KOPT-K1 (cell line): Measurements from ENCODE around the gene BMP5.
"Not testable (repeated sequence)": the region's sequence is repeated elsewhere in the genome, so short reads cannot be mapped to it uniquely, and the experiment has no call there.

Experiments
- H3K27ac ChIP-seq: fragments of 200-600 bp; sonication (generic); 2 replicates; pipeline ENCODE4 v1.5.1; 2016; ENCODE audit warnings: antibody characterized with exemption, mild to moderate bottlenecking, low read depth, low read length; ENCODE audit not compliant: poor library complexity, severe bottlenecking
- H3K36me3 ChIP-seq: fragments of 200-600 bp; sonication (generic); 2 replicates; pipeline ENCODE4 v1.5.1; 2017; ENCODE audit warnings: antibody characterized with exemption, mild to moderate bottlenecking, low read length, moderate library complexity; ENCODE audit not compliant: insufficient read depth
- H3K9me3 ChIP-seq: fragments of 200-600 bp; sonication (generic); 2 replicates; pipeline ENCODE4 v1.5.1; 2017; ENCODE audit warnings: antibody characterized with exemption, low read length, mild to moderate bottlenecking; ENCODE audit not compliant: insufficient read depth, poor library complexity, severe bottlenecking

Gene BMP5

DNA sequence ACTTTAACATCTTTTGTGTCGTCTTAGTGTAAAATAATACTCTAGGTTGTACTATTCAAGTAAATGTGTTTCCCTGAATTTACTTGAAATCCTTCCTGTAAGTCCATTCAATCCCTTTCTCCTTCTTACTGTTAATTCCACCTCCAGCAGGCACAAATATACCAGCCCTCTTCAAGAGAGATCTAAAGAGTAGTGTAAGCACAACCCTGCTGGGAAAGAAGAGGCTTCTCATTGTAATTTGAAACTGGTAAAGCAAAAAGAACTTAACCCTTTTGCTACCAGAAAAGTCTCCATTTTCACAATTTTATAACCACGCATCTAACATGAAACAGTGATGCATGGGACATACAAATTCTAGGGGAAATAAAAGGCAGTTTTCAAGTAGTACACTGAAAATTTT is at the start of gene BMP5:
Gene BMP5 (minus strand): TSS at position 191 of the 400 bp plus-strand sequence. CDS start 725 bp downstream, outside the sequence.
- Histone ChIP-seq H3K9me3 (no peaks in the 10 kb centered on the region), H3K27ac (no peak within 1 kb of the TSS), H3K36me3 (no peaks in the 10 kb centered on the region)

DNA sequence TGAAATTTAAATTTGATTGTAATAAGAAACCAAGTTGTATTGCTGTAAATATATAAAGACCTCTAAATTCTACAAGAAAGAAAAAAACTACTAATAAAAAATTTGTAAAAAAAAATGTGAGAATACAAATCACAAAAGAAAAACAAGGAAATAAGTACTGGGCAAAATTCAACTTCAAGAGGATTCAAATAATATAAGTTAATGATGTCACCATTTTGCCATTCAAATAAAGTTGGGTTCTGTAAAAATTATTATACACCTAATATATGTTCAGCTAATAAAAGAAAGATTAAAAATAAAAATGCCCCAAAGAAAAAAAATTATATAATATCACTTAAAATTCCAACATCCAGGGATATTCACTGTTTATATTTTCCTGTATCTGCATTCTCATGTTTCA is 47.0 kb upstream of the BMP5 start:
- H3K36me3 ChIP-seq = no peaks in the 10 kb centered on the region
- H3K9me3 ChIP-seq = no peaks in the 10 kb centered on the region

DNA sequence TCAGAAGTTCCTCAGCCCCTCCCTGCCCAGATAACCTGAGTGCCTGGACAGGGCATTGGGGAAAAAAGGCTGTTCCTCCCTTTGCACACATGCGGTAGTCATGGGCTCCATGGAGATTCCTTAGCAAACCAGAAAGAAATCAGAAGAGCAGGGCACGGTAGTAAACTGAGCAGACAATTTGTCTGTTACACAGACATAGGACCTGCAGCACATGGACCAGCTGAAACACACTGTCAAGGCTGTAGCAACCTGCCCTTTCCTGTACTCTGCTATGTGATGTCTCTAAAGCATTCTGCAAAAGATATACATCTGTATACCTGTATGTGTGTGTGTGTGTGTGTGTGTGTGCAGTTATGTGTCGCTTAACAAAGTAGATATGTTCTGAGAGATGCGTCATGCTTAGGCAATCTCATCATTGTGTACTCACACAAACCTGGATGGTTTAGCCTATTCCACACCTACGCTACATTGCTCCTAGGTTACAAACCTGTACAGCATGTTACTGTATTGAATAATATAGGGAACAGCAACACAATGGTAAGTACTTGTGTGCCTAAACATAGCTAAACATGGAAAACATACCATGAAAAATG is 44.4 kb upstream of the BMP5 start:
- no peaks in the 10 kb centered on the region for H3K9me3 ChIP-seq
- H3K27ac ChIP-seq = no peak overlapping the region
- no peaks in the 10 kb centered on the region for H3K36me3 ChIP-seq

More for the DNA sequence above, 47.0 kb upstream of the BMP5 start:
- no peak overlapping the region for H3K27ac ChIP-seq

DNA sequence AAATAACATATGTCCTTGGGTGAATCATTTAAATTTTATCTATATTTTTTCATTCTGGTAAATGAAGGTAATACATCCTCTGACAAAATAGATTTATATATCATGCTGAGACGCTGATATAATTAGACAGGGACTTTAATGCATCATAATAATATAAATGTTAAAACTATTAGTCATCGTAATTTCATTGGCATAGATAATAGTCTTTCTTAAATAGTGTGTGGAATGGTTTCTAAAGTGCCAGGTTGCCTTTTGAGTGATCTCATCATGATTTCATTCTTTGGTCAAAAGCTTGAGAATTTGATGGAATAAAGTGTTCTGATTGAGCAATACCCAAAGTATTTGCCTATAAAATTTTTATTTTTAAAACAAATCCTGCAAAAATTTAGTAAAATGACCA is 43.2 kb upstream of the BMP5 start:
- no peak overlapping the region for H3K27ac ChIP-seq
- no peaks in the 10 kb centered on the region for H3K36me3 ChIP-seq
- H3K9me3 ChIP-seq = no peaks in the 10 kb centered on the region

DNA sequence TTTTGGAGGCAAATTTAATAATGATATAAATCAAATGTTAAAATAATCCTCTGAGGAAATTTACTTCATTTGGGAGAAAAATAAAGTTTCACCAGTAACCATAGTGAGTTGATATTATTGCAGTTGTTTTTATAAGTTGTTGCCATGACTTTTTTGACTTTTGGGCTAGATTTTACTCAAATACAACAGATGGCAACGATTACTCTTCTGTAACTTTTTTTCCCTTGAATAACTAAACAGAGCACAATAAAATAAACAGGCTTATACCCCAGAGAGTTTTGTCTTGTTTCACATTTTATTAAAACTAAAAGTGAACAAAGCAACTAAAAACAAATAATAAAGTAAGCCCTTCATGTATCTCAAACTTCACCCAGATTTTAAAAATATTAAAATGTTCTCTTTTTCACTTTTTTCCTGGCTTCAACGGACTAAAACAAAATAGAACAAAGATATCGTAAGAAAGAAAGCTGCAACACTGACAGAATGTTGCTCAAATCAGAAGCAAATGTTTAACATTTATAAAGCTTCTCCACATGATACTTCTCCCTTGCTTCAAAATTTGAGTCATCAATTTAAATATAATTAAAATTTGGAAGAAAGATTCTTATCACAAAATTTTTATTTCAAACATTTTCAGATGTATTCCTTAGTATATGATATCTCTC is 42.5 kb upstream of the BMP5 start:
- no peaks in the 10 kb centered on the region for H3K9me3 ChIP-seq
- no peak overlapping the region for H3K27ac ChIP-seq
- no peaks in the 10 kb centered on the region for H3K36me3 ChIP-seq

DNA sequence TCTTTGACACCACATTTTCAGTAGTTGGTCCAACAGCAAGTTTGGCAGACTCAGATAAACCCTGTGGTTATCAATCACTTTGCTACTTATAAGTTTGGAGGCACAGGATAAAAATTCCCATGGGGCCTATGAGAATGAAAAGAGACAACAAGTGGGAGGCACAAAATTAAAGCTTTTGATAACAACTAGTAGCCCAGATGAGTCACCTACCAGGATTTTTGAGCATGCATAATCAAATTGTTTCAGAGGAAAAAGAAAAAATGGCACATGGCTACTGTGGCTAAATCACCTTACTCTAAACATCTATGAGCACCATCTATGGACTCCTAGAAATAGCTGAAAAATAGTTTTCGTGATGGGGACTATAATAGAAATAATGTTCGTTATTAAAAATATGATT is 40.8 kb upstream of the BMP5 start:
- Histone ChIP-seq H3K9me3 (no peaks in the 10 kb centered on the region), H3K27ac (no peak overlapping the region), H3K36me3 (no peaks in the 10 kb centered on the region)

DNA sequence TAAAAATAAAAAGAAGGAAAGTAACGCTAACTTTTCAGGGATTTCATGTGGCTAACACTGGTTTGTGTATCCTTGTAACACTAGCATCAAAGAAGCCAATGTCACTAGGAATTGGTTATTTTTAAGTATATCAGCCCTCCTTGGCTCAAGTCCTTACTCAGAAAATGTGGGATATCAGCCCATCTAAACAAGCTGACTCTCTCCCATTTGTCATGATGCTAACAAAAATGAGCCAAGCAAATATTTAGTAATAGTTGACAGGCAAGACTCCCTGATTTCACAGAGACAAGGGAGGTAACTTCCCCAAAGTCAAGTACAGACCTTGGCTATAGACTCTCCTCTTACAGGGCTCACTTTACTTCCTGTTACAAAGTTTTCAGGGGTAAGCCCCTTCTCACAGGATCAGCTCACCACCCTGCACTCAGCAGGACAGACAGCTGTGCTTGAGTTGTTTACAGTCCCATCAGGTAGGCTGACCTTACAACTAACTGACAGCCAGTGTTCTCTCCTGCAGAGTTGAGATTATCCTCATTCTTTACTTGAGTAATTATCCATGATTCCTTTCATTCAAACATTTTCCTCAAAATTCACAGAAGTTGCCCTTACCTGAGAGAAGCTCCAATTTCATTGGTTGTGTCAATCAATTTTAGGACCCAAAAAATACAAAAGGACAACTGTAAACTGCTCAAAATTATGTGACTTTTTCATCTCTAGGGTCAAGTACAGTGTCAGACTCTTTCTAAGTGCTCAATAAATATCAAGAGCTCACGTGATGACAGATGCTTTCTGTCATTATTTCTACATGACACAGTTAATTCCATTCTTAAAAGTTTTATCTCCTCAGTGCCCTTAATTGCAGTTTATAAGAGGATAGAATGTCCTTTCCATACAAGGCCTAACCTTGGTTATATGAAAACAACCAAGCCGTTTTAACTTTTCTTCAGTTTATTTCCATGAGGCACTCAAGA is 38.1 kb upstream of the BMP5 start:
- Histone ChIP-seq H3K9me3 (no peaks in the 10 kb centered on the region), H3K36me3 (no peaks in the 10 kb centered on the region), H3K27ac (no peak overlapping the region)

DNA sequence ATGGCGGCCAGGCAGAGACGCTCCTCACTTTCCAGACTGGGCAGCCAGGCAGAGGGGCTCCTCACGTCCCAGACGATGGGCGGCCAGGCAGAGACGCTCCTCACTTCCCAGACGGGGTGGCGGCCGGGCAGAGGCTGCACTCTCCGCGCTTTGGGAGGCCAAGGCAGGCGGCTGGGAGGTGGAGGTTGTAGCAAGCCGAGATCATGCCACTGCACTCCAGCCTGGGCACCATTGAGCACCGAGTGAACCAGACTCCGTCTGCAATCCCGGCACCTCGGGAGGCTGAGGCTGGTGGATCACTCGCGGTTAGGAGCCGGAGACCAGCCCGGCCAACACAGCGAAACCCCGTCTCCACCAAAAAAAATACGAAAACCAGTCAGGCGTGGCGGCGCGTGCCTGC is 35.1 kb upstream of the BMP5 start:
- H3K36me3 ChIP-seq, H3K27ac ChIP-seq, H3K9me3 ChIP-seq: not testable (repeated sequence)

DNA sequence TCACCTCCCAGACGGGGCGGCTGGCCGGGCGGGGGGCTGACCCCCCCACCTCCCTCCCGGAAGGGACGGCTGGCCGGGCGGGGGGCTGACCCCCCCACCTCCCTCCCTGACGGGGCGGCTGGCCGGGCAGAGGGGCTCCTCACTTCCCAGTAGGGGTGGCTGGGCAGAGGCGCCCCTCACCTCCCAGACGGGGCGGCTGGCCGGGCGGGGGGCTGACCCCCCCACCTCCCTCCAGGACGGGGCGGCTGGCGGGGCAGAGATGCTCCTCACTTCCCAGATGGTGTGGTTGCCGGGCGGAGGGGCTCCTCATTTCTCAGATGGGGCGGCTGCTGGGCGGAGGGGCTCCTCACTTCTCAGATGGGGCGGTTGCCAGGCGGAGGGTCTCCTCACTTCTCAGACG is 34.5 kb upstream of the BMP5 start:
- H3K9me3 ChIP-seq, H3K36me3 ChIP-seq, H3K27ac ChIP-seq: not testable (repeated sequence)

DNA sequence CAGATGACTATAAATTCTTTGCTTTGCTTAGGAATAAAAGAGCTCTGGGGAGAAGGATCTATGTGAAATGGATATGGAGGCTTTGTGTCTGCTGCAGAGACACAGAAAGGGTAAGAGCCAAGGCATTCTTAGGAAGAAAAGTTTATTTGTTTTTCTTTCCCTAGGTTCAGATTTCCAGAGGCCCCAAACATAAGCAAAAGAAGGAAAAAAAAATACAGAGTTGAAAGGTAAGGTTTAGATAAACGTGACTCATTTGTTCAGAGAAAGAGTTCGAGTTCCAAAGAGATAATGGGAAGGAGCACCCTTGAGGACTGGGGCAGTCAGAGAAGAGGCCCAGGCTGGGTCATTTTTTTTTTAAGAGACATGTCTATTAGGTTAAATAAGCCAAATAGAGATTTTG is 27.4 kb upstream of the BMP5 start:
- no peak overlapping the region for H3K27ac ChIP-seq
- H3K36me3 ChIP-seq = no peaks in the 10 kb centered on the region
- no peaks in the 10 kb centered on the region for H3K9me3 ChIP-seq

DNA sequence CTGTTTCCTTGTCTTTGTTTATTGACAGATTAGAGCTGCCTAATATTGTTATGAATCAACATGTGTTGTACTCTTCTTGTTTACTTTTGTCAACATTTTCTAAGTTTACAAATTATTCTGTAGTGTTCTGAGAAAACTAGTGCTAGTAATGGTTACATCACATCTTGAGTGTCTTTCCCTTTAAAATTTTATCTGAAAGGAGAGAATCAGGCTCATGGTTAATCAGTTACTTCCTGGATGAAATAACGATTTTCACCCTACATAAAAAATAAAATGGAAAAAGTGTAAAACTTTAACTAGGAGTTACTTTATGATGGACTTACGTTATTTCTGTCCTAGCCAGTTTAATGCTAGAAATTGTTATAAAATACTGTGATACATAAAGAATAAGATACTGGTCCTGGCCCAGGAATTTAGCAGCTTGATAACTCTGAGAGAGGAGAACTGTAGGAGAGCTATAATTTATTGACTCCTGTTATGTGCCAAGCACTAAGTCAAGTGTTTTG is 26.4 kb upstream of the BMP5 start:
- H3K9me3 ChIP-seq = no peaks in the 10 kb centered on the region
- H3K36me3 ChIP-seq = no peaks in the 10 kb centered on the region
- H3K27ac ChIP-seq = no peak overlapping the region

DNA sequence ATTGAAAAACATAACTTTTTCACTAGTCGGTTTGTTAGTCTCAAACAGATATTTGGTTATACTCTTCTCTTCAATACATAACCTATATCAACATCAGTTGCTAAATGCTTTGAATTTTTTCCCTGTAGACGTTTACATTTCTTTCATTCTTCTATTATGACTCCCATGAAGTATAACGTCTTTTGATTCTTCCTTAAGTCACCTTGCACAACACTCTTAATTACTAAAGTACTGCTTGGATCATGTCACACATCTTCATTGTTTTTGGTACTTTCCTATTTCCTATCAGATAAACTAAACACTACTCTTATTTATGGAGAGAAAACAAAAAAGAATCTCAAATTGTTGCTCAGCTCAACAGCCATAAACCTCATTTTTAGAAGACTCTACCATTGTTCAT is 23.0 kb upstream of the BMP5 start:
- H3K27ac ChIP-seq = no peak overlapping the region
- H3K36me3 ChIP-seq = no peaks in the 10 kb centered on the region
- H3K9me3 ChIP-seq = no peaks in the 10 kb centered on the region

DNA sequence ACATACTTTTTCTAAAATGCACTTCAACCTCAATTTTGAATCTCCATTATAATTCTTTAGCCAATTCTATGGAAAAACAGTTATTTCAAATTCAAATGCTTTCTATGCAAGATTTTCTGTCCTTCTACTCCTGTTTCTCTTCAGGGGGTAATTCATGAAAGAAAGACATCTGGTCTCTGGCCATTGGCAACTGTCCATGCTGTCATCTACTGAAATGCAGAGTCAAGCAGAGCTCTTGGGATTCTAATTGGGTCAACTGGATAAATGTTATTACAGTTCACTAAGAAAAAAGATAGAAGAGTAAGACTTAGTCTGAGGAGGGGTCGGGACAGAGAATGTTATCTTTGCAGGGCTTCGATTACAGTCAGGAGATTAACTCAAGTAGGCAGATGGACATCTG is 22.0 kb upstream of the BMP5 start:
- Histone ChIP-seq H3K36me3 (no peaks in the 10 kb centered on the region), H3K9me3 (no peaks in the 10 kb centered on the region), H3K27ac (no peak overlapping the region)

DNA sequence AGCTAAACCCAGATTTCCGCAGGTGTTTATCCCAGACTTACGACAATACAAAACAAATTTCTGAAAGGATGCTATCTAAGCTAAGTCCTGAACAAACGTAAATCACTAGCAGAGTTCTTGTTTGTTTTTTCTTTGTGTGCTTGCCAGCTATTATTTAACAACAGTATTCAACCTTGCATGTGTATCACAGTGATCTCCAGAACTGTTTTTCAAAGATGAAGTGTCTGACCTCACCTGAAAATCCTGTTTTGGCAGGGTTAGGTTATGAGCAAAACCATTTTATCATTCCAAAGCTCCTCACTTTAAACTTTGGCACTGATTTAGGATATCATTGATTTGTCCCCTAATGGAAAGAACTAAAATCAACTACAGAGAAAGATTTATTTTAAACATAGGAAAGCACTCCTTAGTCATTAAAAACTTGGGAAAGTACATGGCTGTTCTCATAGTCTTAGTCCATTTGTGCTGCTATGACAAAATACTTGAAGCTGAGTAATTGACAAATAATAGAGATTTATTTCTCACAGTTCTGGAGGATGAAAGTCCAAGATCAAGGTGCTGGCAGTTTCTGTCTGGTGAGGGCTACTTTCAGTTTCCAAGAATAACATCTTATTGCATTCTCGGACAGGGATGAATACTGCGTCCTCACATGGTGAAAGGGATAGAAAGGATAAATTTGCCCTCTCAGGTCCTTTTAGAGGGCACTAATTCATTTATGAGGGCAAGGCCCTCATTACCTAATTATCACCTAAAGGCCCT is 20.8 kb upstream of the BMP5 start:
- Histone ChIP-seq H3K27ac (no peak overlapping the region), H3K9me3 (no peaks in the 10 kb centered on the region), H3K36me3 (no peaks in the 10 kb centered on the region)
